Left kidney (tissue), 2 donors: Measurements from ENCODE around the gene LTBP2. TPM values are rescaled to one million over a fixed set of nuclear protein-coding genes. Genes with fewer than 3 reads are reported as not detected.

ENCODE experiments used
- DNase-seq: peaks from one replicate; pipeline ENCODE4 v3.0.0-alpha.2; 2013
- polyA plus RNA-seq: library from polyadenylated mRNA; unstranded; fragments of 120-200 nt; gene quantifications from one replicate; pipeline ENCODE4 v1.2.1, GENCODE V29; 2013; ENCODE audit not compliant: insufficient read length

LTBP2 gene
- polyA plus RNA-seq, 1 donor = 2.3 TPM

DNA sequence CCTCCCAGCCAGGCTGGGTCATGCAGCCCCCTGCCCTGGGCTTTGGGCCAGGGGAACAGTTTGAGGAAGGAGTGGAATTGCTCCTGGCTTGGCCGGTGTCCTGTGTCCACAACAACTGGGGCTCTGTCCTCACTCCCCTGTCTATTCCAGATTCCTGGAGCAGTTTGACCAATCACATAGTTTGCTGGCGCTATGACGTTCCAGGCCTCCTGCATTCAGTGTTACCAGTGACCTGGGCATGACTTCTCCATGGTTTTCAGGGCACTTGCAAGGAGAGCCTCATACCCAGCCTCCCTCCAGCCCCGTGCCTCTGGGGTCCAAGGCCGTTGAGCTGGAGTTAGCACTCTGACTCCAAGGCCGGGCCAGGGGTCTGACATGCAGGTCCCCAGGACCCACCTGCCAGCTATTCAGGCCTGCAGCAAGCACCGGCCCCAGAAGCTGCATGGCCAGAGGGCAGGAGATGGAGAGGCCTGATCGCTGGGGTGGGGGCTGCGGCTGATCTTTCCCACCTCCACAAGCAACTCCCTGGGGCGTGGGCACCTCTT lies 84.2 kb downstream of the LTBP2 start:
- no peak for DNase-seq

DNA sequence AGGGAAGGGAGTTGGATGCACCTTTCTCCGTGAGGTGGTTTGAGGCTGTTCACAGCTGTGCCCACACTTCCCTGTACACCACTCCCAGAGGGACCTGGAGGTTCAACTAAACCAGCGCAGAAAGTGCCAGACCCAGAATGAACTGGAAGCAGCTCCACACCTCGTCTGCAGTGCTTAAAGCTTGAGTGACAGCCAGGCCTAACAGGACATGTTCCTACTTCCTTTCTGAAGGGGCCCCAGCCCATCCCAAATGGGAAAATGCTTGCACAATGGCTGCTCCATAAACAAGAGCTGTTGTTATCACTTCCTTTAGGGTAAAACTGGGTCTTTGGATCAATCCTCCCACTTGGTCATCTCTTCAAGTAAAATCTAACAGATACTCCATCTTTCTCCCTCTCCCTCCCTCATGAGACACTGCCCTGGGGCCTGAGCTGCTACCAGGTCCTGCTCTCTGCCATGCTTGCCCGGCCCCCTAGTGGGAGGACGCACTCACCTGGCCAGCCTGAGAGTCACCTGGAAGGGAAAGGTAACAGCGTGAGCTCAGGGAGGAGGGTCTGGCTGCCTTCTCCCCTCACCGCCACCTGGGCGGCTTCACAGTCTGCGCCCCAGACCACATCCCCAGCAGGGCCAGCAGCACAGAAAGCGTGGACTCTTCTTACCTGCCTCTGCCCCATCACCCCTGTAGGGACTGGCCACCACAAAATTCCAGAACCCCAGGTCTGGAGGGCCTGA lies 85.0 kb downstream of the LTBP2 start:
- no peak for DNase-seq

DNA sequence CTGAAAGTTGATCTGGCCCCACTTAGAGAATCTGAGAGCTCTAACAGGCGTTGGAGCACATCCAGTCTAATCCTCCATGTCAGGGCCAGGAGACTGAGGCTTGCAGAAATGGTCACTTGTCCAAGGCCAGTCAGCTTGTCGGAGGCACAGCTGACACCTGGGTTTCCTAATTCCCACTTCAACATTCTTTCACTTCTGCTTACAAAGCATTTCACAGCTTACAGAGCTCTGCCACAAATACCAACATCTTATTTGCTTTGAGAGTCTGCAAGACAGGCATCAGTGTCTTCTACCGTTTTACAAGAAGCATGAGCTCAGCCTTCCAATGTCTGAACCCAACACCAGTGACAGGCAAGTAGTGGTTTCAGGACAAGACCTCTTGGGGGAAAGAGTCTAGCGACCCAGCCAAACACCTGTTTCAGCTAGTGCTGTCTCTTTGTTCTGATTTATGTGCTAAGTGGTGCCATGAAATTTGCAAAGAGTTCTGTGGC lies 86.6 kb downstream of the LTBP2 start:
- no peak for DNase-seq

- no peak for DNase-seq
Measured at GRCh38 chr14:74524812-74525135, 87.3 kb downstream of the LTBP2 start.

DNA sequence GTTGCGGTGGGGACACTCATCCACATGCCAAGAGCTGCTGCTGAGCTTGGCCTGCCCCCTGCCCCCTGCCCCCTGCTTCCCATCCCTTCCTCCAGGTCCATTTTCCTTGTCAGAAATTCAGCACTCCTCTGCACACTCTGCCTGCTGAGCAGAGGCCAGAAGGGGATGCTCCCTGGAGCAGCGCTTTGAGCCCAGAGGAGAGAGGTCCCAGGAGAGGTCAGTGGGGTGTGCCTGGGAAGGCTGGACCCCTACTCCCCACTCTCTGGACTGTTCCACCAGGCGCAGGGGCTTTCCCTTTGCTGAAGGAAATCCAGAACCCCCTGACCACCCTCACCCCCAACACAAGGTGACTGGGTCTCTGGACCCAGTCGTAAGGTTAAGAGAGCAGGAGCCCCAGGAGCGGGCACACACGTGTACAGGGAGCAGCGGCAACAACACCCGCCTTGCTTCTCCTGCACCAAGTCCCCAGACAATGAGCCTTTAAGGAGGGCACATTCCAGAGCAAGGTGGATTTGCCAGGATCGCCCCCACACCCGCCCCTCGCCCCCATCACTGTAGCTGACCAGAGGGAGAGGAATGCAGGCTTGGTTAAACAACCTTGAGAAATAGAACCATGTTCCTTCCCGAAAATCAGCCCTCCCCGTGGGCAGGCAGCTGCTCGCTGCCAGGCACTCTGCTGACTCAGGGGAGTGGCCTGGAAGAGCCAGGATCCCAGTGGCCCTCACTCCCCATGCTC lies 87.8 kb downstream of the LTBP2 start:
- DNase-seq = no peak

DNA sequence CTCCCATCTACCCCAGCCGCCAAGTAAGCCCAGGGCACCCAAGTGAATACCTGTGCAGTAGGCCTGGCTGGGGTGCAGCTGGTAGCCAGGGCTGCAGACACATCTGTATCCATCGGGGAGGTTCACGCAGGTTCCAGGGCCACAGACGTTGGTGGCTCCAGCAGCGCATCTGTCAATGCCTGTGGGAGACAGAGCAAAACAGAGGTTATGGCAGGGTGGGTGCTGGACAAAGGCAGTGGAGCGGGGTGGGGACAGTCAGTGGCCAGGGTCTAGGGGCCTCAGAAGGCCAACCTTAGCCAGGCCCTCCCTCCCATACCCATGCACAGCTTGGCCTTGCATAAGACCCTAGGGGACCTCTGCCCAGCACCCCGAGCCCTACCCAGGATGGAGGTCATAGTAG lies 89.3 kb downstream of the LTBP2 start:
- no peak for DNase-seq

DNA sequence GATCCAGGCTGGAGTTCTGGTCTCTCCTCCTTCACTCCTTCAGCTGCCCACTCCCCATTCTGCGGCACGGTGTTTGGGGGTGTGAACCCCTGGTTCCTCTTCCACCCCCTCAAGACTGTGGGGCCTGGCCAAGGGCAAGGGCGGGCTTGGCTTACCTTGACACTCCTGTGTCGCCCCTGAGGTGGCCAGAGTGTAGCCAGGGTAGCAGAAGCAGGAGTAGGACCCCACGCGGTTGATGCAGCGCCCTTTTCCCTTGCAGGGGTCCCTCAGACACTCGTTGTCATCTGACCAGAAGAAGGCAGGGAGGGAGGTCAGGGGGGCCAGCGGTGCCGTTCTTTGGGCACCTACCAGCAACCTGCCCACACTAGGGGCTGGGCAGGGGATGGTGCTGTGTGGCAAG lies 90.3 kb downstream of the LTBP2 start:
- no peak for DNase-seq

DNA sequence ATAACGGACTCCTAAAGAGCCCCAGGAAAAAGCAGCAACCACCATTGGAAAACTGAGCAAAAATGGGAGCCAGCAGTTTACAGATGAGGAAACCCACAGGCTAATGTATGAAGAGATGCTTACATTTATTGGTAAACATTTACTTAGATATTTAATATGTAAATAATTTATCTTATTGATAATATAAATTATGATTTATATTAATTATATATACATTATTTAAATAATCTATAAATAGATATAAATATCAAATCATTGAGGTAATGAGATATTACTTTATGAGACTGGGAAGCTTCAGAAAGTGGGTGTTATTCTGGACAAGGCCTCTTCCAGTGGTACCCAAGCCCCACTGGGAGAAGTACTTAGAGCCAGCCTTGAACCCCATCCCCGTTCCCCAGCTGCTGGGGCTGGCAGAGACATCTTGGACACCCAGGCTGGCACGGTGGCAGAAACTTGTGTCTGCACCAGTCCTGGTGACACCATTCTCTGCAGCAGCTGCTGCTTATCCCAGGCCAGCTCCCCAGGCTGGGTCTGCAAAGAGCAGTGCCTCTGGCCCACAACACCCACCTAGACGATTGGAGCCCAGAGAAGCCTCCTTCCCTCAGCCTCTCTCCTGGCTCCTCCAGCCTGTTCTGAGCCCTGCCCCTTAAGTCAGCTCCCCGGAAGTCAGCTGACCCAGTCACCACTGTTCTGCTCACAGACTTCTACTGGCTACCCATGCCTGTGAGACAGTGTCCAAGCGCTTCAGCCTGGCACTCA lies 92.5 kb downstream of the LTBP2 start:
- no peak for DNase-seq

DNA sequence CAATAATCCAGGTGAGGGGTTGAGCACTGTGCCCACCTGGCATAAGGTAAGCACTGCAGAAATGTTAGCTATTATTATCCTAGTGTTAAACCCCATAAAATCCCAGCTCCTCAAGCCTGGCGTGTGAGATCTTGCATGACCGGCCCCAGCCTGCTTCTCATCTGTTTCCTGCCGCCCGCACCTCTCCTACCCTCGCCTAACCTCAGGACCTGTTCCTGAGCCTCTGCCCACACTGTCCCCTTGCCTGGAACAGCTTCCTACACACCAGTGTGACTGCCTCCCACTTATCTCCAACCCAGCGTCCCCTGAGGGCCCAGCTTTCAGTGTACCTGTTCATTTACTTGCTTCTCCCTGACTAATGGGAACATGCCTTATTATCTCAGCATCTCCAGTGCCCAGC lies 93.8 kb downstream of the LTBP2 start:
- DNase-seq = no peak

GRCh38 chr14:74517731-74518130 lies 94.3 kb downstream of the LTBP2 start:
- DNase-seq = no peak

- DNase-seq = no peak
Measured at GRCh38 chr14:74516451-74517160, 95.4 kb downstream of the LTBP2 start.

DNA sequence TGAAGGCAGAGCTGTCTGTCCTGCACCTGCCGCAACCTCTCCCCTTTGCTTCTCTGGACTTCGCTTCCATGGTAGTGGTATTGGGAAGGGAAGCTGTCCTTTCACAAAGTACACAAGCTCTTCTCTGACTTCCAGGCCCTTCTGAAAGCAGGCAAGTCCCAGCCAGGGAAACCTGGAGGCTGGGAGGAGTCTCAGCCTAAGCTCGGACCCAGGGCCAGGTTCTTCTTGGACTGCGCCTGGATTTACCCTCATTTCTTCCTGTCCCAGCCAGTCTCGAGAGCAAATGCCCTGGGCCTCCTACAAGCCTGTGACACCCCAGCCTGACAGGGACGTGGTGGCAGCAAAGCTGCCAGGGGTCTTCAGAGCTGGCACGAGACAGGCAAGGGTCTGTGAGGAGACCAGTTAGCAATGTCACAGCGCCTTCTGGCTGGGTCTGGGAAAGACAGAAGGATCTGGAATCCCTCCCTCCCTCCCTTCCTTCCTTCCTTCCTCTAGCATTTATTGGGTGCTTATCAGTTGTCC lies 96.1 kb downstream of the LTBP2 start:
- no peak for DNase-seq

DNA sequence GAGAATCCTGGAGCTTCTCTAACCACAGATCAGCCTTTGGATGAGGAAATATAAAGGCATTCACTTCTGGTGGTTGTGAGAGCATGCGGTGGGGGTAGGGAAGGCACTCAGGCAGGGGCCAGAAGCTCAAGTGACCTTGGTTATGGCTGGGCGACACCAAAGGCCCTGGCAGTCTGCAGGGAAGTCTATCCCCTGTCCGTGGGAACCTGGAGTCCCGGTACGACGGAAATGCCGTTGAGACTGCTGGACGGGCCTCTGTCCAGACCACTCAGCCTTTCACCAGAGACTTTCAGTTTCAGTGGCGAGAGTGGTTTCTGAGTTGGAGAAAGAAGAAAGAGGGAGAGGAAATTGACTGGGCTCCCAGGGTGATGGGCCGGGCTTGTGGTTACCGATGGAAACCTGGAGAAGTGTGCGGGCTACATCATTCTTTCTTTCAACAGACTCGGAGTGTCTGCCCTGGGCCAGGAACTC lies 97.5 kb downstream of the LTBP2 start:
- DNase-seq = no peak

GRCh38 chr14:74511966-74512830 lies 99.8 kb downstream of the LTBP2 start:
- no peak for DNase-seq

DNA sequence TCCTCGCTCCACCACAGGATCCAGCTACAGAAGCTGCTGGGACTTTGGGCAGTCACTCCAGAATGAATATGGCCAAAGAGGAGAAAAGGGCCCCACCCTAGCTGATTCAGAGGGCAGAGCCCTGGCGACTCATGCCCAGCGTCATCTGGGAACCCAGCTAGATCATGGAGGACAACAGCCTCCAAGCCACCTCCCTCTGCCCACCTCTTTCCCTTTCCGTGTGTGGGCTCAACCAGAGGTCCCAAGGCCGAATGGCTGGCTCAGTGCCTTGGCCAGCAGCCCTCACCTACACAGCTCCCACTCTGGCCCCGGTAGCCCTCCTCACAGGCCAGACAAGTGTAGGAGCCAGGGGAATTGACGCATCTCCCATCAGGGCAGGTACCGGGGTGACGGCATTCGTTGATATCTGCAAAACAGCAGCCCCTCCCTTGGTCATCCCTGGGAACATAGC lies 101.1 kb downstream of the LTBP2 start:
- no peak for DNase-seq

DNA sequence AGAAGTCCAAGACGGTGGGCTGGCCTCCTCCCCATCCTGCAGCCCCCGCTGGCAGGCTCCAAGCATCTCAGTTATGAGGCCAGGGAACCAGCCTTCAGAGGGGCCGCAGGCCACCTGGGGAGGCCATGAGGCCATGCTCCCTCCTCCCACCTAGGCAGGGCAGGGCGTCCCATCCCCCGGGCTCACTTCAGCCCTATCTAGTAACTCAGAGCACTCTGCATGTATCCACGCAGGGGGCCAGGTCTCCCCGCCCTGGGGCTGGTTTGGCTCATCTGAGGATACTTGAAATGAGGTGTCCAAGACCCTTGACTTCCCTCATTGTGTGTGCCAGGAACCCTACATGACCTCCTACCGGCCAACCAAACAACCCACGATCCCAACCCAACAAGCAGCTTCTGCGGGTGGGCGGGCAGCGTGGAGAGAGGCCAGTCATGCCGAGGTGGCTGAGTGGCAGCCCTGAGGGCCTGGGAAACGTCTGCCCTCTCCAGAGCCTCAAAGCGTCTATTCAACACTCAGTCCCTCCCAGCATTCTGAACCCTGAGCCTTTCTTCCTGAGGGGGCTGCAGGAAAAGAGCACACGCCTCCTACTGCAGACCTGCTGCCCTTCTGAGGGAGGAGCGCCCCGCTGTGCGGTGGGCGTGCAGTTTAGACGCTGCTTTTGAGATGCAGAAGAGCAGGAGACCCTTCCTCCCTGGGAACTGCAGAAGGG lies 101.7 kb downstream of the LTBP2 start:
- no peak for DNase-seq

DNA sequence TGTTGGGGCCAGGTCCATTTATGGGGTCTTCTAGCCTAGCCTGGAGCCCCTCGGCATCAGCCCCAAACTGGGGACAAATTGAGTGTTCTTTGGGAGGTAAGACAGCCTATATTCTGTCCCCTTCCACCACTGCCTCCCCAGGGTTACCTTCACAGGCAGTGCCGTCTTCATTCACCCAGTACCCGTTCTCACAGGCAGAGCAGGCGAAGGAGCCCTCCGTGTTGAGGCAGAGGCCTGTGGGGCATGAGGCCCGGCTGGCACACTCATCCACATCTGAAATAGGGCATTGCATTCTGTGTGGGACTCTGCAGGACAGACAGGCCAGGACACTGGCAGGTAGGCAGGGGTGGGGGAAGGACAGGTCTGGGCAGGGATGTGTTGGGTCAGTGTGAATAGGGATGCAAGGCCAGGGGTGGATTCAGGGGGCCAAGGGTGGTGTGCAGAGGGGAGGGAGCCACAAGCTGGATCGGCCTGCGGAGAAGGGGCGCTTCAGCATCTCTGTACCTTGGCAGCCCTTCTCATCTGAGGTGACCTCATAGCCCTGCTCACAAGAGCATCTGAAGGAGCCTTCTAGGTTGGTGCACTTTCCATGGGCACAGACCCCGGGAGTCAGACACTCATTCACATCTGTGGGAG lies 102.3 kb downstream of the LTBP2 start:
- no peak for DNase-seq

DNA sequence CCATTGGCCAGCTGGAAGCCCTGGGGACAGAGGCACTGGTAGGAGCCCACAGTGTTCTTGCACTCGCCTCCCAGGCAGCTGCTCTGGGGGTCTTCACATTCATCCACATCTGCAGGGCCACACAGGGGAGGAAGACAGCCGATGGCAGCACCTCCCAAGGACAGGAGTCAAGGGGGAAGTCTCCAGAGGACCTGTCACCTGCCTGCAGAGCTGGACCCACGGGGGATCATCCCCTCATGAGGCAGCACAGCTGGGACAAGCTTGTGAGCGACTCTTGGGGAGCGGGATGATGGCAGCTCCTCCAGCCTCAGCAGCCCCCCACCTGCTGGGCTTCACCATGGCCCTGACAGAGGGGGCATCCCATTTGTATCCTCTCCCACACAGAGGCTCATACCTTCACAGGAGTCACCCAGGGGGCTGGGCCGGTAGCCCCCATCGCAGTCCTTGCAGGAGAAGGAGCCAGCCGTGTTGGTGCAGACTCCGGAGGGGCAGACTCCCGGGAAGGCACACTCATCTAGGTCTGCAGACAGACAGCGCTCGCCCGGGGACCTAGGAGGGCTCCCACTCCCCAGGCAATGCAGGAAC lies 103.1 kb downstream of the LTBP2 start:
- no peak for DNase-seq

DNA sequence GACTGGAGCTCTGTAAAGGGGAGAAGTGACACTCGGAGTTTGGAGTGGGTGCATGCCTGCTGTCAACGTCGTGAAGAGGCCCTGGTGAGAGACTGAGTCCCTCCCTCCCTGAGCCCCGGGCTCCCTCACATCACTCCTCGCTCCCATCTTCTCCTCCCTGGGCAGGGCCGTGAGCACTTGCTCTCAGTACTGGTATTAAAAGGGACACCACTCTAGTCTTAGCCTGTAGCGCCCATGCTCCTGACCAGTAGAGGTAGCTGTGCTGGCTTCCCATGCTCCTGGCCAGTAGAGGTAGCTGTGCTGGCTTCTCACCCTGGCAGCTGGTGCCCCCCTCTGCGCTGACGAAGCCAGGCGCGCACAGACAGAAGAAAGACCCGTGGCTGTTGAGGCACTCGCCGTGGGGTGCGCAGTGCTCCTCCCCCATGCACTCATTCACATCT lies 103.7 kb downstream of the LTBP2 start:
- DNase-seq = no peak
